WTC11 (cell line): ENCODE measurements around the gene PHF24. TPM values are rescaled to one million over a fixed set of nuclear protein-coding genes. Genes with fewer than 3 reads are reported as not detected.

Source experiments
- ATAC-seq: fragments of 200-7000 bp; cut with Tn5 transposase; 2 replicates; pipeline ENCODE4 v1.10.0; 2021; ENCODE audit warnings: mild to moderate bottlenecking, moderate library complexity
- CTCF ChIA-PET: fragments of 300-600 bp; sonication (Branson Sonifier 250); formaldehyde crosslinking; loops from one replicate; lab custom pipeline; 2021; ENCODE audit warnings: antibody characterized with exemption; lab: Charles Lee
- POLR2A ChIA-PET: fragments of 350-600 bp; sonication (Branson Sonifier 250); formaldehyde crosslinking; loops from one replicate; lab custom pipeline; 2021; ENCODE audit warnings: antibody characterized with exemption; lab: Charles Lee
- DNase-seq: peaks from one replicate; pipeline ENCODE4 v3.0.0; 2021; ENCODE audit warnings: low spot score
- H3K27ac Mint-ChIP-seq: 2 replicates; pipeline ENCODE4 v1.8.0; 2021; ENCODE audit warnings: mixed read lengths
- H3K27me3 Mint-ChIP-seq: 2 replicates; pipeline ENCODE4 v1.8.0; 2021; ENCODE audit warnings: low read depth, mild to moderate bottlenecking, moderate library complexity, mixed read lengths
- H3K36me3 Mint-ChIP-seq: 2 replicates; pipeline ENCODE4 v1.8.0; 2021; ENCODE audit warnings: mixed read lengths
- H3K4me1 Mint-ChIP-seq: 2 replicates; pipeline ENCODE4 v1.8.0; 2022; ENCODE audit warnings: mixed read lengths
- H3K4me3 Mint-ChIP-seq: 2 replicates; pipeline ENCODE4 v1.8.0; 2021; ENCODE audit warnings: mild to moderate bottlenecking, moderate library complexity, mixed read lengths
- H3K9me3 Mint-ChIP-seq: 2 replicates; pipeline ENCODE4 v1.8.0; 2021; ENCODE audit warnings: mixed read lengths
- HMGA2 ChIP-seq: fragments of 250-450 bp; sonication (Bioruptor Pico); IDR thresholded peaks from 2 replicates; pipeline ENCODE4 v1.4.0; 2021; ENCODE audit warnings: mild to moderate bottlenecking, moderate library complexity
- MYBL2 ChIP-seq: sonication (generic); formaldehyde crosslinking; IDR thresholded peaks from 2 replicates; pipeline ENCODE4 v1.8.1; 2023; ENCODE audit warnings: mild to moderate bottlenecking, moderate library complexity, missing genetic modification reagents
- OVOL2 ChIP-seq: fragments of 250-450 bp; sonication (Bioruptor Pico); IDR thresholded peaks from 2 replicates; pipeline ENCODE4 v1.9.0; 2021; ENCODE audit warnings: mild to moderate bottlenecking, borderline replicate concordance
- PRRX2 ChIP-seq: fragments of 250-450 bp; sonication (Bioruptor Pico); IDR thresholded peaks from 2 replicates; pipeline ENCODE4 v1.8.0; 2021; ENCODE audit warnings: mild to moderate bottlenecking
- SP1 ChIP-seq: sonication (generic); formaldehyde crosslinking; conservative IDR thresholded peaks from 2 replicates; pipeline ENCODE4 v1.8.1; 2022; ENCODE audit warnings: missing genetic modification reagents
- ZNF219 ChIP-seq: sonication (generic); formaldehyde crosslinking; IDR thresholded peaks from 2 replicates; pipeline ENCODE4 v1.8.0; 2023; ENCODE audit warnings: missing genetic modification reagents, mild to moderate bottlenecking, borderline replicate concordance
- total RNA-seq: library from RNA; stranded (reverse); gene quantifications from 3 replicates; pipeline ENCODE4 v1.2.3, GENCODE V29; 2021
- TF ChIP-seq, protein P1 (sequence below): sonication (generic); formaldehyde crosslinking; IDR thresholded peaks from 2 replicates; pipeline ENCODE4 v1.8.1; 2023; ENCODE audit warnings: mild to moderate bottlenecking, missing genetic modification reagents, borderline replicate concordance
- TF ChIP-seq, protein P2 (sequence below): sonication (generic); formaldehyde crosslinking; conservative IDR thresholded peaks from 2 replicates; pipeline ENCODE4 v1.8.1; 2022; ENCODE audit warnings: mild to moderate bottlenecking, missing genetic modification reagents
- TF ChIP-seq, protein P3 (sequence below): sonication (generic); formaldehyde crosslinking; IDR thresholded peaks from 2 replicates; pipeline ENCODE4 v1.8.1; 2022; ENCODE audit warnings: low read depth, missing genetic modification reagents, borderline replicate concordance
- TF ChIP-seq, protein P4 (sequence below): sonication (generic); formaldehyde crosslinking; IDR thresholded peaks from 2 replicates; pipeline ENCODE4 v1.8.1; 2022; ENCODE audit warnings: missing genetic modification reagents, borderline replicate concordance
- TF ChIP-seq, protein P5 (sequence below): fragments of 250-450 bp; sonication (Bioruptor Pico); IDR thresholded peaks from 2 replicates; pipeline ENCODE4 v1.9.0; 2021; ENCODE audit warnings: mild to moderate bottlenecking, borderline replicate concordance
- TF ChIP-seq, protein P6 (sequence below): sonication (generic); formaldehyde crosslinking; IDR thresholded peaks from 2 replicates; pipeline ENCODE4 v1.8.1; 2022; ENCODE audit warnings: mild to moderate bottlenecking, missing genetic modification reagents, moderate library complexity, borderline replicate concordance
- TF ChIP-seq, protein P7 (sequence below): fragments of 200-600 bp; IDR thresholded peaks from 2 replicates; pipeline ENCODE4 v1.8.0; 2022; ENCODE audit warnings: antibody characterized with exemption
- TF ChIP-seq, protein P8 (sequence below): fragments of 250-450 bp; sonication (Bioruptor Pico); IDR thresholded peaks from 2 replicates; pipeline ENCODE4 v1.9.0; 2021; ENCODE audit warnings: mild to moderate bottlenecking
- TF ChIP-seq, protein P9 (sequence below): sonication (generic); formaldehyde crosslinking; IDR thresholded peaks from 2 replicates; pipeline ENCODE4 v1.8.0; 2022; ENCODE audit warnings: mild to moderate bottlenecking, missing genetic modification reagents

PHF24 gene
- total RNA-seq, 1 experiment from 2014 or later: 0.59 TPM

DNA sequence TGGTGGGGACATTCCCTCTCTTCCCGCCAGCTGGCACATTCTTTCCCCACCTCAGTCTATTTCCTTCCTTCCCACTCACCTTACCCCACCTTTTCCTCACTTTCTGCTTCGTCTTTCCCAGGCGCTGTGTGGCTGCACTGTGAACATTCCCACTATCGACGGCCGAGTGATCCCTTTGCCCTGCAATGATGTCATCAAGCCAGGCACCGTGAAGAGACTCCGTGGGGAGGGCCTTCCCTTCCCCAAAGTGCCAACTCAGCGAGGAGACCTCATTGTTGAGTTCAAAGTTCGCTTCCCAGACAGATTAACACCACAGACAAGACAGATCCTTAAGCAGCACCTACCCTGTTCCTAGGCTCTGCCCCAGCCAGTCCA lies 38.8 kb downstream of the PHF24 start:
- Mint-ChIP-seq H3K4me1 (peaks cover 51% of the 10 kb centered on the region), H3K27me3 (no peaks in the 10 kb centered on the region; the same call in 1 of the 2 replicates), H3K4me3 (no peak overlapping the region), H3K27ac (0 out of 2 replicates have a peak overlapping the region, but pooled peaks have one; percentile 5), H3K36me3 (peaks cover 34% of the 10 kb centered on the region), H3K9me3 (no peaks in the 10 kb centered on the region)
- POLR2A ChIA-PET: no interaction called here
- ATAC-seq: no peak
- CTCF ChIA-PET: interaction anchor here (1.0 to 2.2 kb wide), 3 partner anchors 55 to 237 kb away, joined by 4 to 13 read pairs (median 5); no protein-coding TSS in a partner anchor
- TF ChIP-seq PRRX2 (no peak), SP1 (CRISPR knock-in tag) (no peak), HMGA2 (no peak), OVOL2 (CRISPR knock-in tag) (no peak)
- TF ChIP-seq, protein P1, sequence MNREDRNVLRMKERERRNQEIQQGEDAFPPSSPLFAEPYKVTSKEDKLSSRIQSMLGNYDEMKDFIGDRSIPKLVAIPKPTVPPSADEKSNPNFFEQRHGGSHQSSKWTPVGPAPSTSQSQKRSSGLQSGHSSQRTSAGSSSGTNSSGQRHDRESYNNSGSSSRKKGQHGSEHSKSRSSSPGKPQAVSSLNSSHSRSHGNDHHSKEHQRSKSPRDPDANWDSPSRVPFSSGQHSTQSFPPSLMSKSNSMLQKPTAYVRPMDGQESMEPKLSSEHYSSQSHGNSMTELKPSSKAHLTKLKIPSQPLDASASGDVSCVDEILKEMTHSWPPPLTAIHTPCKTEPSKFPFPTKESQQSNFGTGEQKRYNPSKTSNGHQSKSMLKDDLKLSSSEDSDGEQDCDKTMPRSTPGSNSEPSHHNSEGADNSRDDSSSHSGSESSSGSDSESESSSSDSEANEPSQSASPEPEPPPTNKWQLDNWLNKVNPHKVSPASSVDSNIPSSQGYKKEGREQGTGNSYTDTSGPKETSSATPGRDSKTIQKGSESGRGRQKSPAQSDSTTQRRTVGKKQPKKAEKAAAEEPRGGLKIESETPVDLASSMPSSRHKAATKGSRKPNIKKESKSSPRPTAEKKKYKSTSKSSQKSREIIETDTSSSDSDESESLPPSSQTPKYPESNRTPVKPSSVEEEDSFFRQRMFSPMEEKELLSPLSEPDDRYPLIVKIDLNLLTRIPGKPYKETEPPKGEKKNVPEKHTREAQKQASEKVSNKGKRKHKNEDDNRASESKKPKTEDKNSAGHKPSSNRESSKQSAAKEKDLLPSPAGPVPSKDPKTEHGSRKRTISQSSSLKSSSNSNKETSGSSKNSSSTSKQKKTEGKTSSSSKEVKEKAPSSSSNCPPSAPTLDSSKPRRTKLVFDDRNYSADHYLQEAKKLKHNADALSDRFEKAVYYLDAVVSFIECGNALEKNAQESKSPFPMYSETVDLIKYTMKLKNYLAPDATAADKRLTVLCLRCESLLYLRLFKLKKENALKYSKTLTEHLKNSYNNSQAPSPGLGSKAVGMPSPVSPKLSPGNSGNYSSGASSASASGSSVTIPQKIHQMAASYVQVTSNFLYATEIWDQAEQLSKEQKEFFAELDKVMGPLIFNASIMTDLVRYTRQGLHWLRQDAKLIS (CRISPR knock-in tag): no peak
- TF ChIP-seq, protein P2, sequence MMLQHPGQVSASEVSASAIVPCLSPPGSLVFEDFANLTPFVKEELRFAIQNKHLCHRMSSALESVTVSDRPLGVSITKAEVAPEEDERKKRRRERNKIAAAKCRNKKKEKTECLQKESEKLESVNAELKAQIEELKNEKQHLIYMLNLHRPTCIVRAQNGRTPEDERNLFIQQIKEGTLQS (CRISPR knock-in tag): no peak
- TF ChIP-seq, protein P3, sequence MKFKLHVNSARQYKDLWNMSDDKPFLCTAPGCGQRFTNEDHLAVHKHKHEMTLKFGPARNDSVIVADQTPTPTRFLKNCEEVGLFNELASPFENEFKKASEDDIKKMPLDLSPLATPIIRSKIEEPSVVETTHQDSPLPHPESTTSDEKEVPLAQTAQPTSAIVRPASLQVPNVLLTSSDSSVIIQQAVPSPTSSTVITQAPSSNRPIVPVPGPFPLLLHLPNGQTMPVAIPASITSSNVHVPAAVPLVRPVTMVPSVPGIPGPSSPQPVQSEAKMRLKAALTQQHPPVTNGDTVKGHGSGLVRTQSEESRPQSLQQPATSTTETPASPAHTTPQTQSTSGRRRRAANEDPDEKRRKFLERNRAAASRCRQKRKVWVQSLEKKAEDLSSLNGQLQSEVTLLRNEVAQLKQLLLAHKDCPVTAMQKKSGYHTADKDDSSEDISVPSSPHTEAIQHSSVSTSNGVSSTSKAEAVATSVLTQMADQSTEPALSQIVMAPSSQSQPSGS (CRISPR knock-in tag): no peak
- TF ChIP-seq, protein P4, sequence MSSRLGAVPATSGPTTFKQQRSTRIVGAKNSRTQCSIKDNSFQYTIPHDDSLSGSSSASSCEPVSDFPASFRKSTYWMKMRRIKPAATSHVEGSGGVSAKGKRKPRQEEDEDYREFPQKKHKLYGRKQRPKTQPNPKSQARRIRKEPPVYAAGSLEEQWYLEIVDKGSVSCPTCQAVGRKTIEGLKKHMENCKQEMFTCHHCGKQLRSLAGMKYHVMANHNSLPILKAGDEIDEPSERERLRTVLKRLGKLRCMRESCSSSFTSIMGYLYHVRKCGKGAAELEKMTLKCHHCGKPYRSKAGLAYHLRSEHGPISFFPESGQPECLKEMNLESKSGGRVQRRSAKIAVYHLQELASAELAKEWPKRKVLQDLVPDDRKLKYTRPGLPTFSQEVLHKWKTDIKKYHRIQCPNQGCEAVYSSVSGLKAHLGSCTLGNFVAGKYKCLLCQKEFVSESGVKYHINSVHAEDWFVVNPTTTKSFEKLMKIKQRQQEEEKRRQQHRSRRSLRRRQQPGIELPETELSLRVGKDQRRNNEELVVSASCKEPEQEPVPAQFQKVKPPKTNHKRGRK: no peak
- TF ChIP-seq, protein P5, sequence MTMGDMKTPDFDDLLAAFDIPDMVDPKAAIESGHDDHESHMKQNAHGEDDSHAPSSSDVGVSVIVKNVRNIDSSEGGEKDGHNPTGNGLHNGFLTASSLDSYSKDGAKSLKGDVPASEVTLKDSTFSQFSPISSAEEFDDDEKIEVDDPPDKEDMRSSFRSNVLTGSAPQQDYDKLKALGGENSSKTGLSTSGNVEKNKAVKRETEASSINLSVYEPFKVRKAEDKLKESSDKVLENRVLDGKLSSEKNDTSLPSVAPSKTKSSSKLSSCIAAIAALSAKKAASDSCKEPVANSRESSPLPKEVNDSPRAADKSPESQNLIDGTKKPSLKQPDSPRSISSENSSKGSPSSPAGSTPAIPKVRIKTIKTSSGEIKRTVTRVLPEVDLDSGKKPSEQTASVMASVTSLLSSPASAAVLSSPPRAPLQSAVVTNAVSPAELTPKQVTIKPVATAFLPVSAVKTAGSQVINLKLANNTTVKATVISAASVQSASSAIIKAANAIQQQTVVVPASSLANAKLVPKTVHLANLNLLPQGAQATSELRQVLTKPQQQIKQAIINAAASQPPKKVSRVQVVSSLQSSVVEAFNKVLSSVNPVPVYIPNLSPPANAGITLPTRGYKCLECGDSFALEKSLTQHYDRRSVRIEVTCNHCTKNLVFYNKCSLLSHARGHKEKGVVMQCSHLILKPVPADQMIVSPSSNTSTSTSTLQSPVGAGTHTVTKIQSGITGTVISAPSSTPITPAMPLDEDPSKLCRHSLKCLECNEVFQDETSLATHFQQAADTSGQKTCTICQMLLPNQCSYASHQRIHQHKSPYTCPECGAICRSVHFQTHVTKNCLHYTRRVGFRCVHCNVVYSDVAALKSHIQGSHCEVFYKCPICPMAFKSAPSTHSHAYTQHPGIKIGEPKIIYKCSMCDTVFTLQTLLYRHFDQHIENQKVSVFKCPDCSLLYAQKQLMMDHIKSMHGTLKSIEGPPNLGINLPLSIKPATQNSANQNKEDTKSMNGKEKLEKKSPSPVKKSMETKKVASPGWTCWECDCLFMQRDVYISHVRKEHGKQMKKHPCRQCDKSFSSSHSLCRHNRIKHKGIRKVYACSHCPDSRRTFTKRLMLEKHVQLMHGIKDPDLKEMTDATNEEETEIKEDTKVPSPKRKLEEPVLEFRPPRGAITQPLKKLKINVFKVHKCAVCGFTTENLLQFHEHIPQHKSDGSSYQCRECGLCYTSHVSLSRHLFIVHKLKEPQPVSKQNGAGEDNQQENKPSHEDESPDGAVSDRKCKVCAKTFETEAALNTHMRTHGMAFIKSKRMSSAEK: no peak
- no peak for DNase-seq

DNA sequence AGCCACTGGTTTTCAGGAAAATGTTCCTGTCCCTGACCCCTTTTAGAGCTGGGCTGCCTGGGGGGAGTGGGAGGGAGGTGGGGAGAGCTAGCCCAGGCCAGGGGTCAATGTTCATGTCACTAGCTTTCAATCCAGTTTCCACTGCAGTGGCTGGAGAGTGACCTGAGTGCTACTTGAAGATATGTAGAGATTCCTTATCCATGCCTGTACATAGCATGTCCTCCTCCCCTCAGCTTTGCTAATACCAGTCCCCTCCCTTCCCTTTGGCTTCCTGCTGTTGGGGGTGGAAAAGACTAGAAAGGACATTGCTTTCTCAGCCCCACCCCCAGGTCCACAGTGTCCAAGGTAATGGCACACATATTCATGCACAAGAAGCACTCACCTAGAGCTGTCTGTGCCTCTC lies 39.3 kb downstream of the PHF24 start:
- no peak overlapping the region for H3K27ac Mint-ChIP-seq
- POLR2A ChIA-PET: no interaction called here
- H3K4me3 Mint-ChIP-seq: no peak overlapping the region
- H3K36me3 Mint-ChIP-seq: peaks cover 34% of the 10 kb centered on the region
- ATAC-seq (no peak), DNase-seq (no peak)
- CTCF ChIA-PET: interaction anchor here (1.0 to 2.2 kb wide), 4 partner anchors 12 to 237 kb away, joined by 4 to 13 read pairs (median 8); no protein-coding TSS in a partner anchor
- H3K4me1 Mint-ChIP-seq: peaks cover 51% of the 10 kb centered on the region
- H3K9me3 Mint-ChIP-seq: 0 out of 2 replicates have a peak, but pooled peaks cover 2% of the 10 kb centered on the region
- no peaks in the 10 kb centered on the region for H3K27me3 Mint-ChIP-seq
- no peak for TF ChIP-seq MYBL2 (CRISPR knock-in tag)
- TF ChIP-seq, protein P6, sequence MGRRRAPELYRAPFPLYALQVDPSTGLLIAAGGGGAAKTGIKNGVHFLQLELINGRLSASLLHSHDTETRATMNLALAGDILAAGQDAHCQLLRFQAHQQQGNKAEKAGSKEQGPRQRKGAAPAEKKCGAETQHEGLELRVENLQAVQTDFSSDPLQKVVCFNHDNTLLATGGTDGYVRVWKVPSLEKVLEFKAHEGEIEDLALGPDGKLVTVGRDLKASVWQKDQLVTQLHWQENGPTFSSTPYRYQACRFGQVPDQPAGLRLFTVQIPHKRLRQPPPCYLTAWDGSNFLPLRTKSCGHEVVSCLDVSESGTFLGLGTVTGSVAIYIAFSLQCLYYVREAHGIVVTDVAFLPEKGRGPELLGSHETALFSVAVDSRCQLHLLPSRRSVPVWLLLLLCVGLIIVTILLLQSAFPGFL (CRISPR knock-in tag): no peak
- TF ChIP-seq ZNF219 (CRISPR knock-in tag): no peak
- TF ChIP-seq, protein P7, sequence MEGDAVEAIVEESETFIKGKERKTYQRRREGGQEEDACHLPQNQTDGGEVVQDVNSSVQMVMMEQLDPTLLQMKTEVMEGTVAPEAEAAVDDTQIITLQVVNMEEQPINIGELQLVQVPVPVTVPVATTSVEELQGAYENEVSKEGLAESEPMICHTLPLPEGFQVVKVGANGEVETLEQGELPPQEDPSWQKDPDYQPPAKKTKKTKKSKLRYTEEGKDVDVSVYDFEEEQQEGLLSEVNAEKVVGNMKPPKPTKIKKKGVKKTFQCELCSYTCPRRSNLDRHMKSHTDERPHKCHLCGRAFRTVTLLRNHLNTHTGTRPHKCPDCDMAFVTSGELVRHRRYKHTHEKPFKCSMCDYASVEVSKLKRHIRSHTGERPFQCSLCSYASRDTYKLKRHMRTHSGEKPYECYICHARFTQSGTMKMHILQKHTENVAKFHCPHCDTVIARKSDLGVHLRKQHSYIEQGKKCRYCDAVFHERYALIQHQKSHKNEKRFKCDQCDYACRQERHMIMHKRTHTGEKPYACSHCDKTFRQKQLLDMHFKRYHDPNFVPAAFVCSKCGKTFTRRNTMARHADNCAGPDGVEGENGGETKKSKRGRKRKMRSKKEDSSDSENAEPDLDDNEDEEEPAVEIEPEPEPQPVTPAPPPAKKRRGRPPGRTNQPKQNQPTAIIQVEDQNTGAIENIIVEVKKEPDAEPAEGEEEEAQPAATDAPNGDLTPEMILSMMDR: no peak
- TF ChIP-seq, protein P8, sequence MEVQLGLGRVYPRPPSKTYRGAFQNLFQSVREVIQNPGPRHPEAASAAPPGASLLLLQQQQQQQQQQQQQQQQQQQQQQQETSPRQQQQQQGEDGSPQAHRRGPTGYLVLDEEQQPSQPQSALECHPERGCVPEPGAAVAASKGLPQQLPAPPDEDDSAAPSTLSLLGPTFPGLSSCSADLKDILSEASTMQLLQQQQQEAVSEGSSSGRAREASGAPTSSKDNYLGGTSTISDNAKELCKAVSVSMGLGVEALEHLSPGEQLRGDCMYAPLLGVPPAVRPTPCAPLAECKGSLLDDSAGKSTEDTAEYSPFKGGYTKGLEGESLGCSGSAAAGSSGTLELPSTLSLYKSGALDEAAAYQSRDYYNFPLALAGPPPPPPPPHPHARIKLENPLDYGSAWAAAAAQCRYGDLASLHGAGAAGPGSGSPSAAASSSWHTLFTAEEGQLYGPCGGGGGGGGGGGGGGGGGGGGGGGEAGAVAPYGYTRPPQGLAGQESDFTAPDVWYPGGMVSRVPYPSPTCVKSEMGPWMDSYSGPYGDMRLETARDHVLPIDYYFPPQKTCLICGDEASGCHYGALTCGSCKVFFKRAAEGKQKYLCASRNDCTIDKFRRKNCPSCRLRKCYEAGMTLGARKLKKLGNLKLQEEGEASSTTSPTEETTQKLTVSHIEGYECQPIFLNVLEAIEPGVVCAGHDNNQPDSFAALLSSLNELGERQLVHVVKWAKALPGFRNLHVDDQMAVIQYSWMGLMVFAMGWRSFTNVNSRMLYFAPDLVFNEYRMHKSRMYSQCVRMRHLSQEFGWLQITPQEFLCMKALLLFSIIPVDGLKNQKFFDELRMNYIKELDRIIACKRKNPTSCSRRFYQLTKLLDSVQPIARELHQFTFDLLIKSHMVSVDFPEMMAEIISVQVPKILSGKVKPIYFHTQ (CRISPR knock-in tag): no peak
- TF ChIP-seq, protein P9, sequence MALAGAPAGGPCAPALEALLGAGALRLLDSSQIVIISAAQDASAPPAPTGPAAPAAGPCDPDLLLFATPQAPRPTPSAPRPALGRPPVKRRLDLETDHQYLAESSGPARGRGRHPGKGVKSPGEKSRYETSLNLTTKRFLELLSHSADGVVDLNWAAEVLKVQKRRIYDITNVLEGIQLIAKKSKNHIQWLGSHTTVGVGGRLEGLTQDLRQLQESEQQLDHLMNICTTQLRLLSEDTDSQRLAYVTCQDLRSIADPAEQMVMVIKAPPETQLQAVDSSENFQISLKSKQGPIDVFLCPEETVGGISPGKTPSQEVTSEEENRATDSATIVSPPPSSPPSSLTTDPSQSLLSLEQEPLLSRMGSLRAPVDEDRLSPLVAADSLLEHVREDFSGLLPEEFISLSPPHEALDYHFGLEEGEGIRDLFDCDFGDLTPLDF: no peak
- no peak for TF ChIP-seq HMGA2
